ENCODE data around the gene ADAM15.

The ADAM15 gene

DNA sequence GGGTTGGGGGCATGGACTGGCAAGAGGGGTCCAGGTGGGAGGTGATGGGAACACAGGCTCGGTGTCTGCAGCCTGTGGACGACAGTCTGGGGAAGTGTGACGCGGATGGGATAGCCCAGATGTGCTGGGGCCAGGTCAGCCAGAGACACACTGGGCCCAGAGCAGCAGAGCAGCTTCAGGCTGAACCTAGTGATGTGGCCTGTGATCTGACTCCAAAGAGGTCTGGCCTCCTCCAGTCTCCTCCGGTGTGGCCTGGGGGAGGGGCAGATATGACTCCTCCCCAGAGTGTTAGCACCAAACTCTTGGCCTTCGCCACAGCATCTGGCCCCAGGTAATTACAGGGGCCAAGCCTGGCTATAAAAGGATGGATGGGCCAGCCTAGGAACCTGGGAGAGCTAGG lies 41.0 kb downstream of the ADAM15 start:
- DNase-seq, result no peak

DNA sequence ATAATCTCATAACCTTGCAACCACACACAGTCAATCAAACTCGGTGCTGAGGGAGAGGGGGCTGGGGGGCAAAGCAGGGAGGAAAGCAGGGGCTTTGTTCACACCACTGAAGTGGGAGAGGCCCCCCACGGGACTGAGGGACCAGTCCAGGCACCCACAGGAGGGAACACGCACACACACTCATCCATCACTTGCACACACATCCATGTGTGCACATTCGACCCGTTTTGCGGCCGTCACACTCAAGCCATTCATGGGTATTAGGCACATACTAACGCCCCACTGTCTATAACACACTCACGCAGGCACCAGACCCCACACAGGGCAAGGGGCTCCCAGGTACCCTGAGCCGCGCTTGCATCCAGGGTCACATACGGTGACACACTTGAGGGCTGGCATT lies 41.5 kb downstream of the ADAM15 start:
- DNase-seq, result no peak

DNA sequence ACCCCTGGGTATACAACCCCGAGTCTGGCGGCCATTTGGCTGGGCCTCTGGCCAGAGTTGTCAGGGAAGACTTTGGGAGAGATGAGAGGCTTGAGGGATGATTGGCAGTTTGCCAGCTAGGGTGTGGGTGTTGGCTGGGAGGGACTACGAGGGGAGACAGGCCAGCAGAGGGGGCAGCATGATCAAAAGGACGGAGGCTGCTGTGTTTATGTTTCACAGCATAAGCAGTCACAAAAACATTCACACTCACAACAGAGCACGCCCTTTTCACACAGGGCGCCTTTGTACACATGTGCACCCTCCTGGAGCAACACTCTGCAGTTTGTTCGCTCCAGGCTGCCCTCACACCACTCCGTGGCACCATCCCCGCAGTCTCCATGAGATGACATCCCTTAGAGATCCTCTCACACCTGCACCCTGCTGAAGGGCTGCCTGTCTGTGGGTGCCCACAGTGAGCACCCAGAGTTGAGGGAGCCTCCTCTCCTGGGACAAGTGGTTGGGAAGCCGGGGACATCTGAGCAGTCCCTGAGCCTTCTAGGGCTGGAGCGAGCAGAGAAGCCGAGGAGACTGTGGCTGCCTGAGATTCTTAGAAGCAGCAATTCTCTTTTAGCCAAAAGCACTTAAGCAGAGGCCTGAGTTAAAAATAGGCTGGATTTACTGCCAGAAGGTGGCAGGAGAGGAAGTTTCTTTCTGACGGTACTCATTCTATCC lies 43.0 kb downstream of the ADAM15 start:
- DNase-seq, result no peak

DNA sequence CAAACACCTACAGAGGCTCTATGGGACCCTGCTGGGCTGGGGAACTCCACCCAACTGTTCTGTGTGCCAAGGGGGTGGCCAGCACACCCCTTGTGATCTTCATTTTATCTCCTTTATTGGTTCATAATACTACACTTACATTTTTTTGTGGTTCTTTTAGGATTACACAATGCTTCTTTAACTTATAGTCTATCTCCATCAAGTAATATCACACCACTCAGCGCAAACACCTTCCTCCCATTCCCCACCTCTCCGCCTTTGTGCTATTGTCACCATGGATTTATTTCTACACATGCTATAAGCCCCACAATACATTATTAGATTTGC lies 43.5 kb downstream of the ADAM15 start:
- no peak for DNase-seq

DNA sequence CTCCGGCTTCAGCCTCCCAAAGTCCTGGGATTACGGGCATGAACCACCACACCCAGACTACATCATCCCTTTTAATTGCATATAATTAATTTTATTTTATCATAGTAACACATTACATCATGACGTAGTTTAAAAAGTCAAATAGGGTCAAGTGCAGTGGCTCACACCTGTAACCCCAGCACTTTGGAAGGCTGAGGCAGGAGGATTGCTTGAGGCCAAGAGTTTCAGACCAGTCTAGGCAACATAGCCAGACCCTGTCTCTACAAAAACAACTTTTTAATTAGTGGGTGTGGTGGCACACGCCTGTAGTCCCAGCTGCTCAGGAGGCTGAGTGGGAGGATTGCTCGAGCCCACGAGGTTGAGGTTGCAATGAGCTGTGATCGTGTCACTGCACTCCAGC lies 48.2 kb downstream of the ADAM15 start:
- DNase-seq, result no peak

DNA sequence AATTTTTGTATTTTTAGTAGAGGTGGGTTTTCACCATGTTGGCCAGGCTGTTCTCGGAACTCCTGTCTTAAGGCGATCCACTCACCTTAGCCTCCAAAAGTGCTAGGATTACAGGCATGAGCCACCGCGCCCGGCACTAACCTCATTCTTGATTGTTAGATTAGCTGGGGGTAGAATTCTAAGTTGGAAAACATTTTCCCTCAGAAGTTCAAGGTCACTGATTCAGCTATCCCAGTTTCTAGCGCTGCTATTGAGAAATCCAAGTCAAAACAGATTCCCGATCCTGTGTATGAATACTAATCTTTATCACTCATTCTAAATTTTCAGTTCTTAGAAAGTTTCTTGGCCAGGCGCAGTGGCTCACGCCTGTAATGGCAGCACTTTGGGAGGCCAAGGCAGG lies 52.2 kb downstream of the ADAM15 start:
- DNase-seq, result no peak

DNA sequence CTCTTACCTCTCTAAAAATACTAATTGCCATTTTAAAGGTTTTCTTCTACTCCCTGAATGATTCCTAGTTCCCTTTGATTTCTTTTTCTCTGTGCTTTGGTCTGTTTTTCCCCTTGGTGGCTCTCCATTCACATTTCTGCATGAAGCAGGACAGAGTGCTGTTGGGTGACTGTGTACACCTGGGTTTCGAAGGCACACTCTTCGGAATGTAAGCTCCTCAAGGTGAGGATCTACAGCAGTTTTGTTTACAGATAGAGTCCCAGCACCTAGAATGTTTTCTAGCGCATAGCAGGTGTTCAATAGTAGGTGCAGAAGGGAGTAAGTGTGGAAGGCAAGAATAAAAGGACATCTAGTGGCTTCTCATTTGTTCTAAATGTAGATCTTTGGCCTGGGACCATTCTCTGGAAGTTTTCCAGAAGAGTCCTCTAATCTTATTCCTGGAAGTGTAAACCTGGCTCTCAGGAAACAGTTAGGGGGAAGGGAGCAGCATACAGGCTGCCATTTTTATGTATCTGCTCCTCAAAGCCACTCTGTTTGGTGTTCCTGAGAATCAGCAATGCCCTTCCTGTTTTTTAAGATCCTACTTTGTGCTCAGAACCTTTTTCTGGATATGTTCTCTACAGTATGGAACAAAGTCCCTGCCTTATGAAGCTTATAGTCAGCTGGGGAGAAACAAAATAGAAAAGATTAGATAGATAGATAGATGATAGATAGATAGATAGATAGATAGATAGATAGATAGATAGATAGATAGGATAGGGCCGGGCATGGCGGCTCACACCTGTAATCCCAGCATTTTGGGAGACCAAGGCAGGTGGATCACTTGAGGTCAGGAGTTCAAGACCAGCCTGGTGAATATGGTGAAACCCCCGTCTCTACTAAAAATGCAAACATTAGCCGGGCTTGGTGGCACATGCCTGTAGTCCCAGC lies 53.8 kb downstream of the ADAM15 start:
- DNase-seq, result no peak

DNA sequence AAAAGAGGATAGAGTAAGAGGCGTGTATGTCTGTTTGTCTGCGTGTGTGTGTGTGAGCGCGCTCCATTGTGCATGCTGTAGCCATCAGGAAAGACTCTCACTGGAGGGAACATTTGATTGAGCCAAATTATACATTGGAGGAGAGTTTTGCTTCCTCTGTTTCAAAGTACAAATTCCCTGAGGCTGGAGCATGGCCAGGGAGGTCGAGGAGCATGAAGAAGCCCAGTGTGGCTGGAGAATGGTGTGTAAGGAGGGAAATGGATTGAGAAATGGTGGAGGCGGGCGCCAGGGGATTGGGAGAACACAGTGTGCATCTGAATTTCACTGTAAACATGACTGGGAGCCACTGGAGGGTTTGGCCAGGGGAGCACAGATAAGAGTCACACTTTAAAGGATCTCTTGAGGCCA lies 54.5 kb downstream of the ADAM15 start:
- DNase-seq, result no peak

DNA sequence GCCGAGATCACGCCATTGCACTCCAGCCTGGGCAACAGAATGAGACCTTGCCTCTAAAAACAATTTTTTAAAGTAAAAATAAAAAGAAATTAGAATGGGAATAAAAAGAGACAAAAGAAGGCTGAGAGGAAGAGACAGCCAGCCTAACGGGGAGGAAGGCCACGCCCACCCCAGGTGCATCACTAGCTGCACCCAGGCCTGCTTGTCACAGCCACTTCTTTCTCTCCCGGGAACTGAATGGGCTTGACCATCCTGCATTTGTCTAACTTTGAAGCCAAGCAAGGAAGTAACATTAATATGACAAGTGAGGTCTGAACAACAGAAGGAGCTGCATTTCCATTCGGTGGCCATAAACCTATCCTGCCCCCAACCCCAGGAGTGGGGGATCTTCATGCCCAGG lies 55.7 kb downstream of the ADAM15 start:
- DNase-seq, result no peak

DNA sequence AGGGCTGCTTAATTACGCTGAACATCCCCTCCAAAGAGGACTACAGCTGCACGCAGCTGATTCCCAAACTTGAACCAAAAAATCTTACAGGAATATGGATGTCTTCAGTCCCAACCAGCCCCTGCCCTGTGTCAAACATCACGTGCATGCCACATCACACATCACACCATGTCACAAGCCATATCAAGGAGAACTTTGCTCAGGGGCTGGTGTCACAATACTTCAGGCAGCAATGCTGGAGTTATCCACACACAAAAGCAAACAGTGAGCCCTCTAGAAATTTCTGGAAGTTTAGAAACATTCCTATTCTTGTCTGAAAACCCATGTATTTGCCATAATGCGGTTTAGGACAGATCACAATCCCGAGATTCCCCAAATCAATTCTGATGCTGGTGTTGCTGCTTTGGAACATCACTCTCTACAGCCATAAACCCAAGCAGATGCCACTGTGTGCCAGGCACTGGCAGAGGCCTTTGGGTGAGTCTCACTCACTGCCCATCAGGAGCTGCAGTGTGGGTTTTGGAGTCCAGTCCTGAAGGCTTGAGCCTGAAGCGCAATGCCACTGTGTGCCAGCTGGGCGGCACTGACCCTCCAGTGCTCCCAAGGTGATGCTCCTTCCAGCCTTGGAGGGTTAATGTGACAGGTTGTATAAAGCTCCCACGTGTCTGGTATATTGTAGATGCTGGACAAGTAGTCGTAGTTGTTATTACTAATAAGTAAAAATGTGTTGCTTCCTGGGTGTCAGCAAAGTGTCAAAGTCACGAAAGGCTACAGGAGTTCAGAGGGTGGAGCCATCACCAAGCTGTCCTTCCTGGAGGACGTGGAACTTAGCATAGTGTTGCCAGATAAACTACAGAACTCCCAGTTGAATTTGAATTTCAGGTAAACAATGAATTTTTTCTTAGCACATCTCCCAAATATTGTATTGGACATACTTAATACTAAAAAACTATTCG lies 56.5 kb downstream of the ADAM15 start:
- no peak for DNase-seq

DNA sequence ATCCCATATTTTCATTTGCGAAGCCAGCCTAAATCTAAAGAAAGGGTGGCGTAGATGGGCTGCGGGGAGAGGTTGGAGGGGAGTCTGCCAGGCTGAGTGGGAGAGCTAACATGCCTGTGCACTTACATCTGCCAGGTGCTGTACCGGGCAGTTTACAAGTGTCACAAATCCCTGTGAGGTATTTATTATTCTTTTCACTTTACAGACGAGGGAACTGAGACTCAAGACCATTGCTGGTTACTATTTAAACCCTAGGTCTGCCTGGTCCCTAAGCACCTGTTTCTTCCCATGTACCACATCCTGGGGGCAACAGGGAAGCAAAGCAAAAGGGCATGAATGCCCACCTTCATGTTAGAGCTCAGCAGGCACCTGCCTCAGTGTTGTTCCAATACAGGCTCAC lies 57.2 kb downstream of the ADAM15 start:
- no peak for DNase-seq

DNA sequence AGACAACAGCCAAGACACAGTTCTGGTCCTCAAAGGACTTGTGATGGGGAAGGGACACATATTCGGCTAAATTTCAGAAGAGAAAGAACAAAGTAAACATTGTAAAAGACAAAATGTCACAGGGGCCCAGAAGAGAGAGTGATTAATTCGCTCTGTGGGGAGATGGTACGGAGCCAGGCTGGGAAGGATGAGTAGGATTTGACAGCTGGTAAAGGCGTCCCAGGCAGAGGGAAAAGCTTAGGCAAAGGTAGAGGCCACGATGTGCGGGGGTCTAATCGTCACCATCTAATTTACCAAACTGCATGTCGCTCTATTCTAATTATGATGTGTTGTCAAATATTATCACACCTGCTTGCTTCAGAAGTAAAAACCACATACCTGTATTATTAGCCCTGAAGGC lies 59.3 kb downstream of the ADAM15 start:
- DNase-seq, result no peak

DNA sequence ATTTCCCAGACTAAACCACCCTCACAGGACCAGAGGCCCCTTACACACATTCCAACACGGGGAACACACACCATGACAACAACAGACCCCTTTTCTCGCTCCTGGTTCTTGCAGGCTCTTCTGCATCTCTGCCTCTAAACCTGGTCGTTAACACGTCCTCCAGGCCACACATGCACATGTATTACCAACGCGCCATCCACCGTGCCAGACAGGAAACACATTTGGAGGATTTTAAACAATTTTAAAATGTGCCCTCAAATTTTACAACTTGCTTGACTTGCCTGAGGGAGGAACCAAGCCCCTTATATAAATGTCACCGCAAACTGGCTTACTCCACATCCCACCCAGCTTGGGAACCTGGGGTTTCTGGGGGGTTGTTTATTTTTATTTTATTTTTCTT lies 59.7 kb downstream of the ADAM15 start:
- DNase-seq, result no peak

Measured in stimulated activated CD4-positive, alpha-beta T cell treated with anti-CD3 and anti-CD28 coated beads, Interleukin-15, amount 100 ng/mL, for 24 hours (primary cell).